HG03064 (cell line): Measurements from ENCODE around the gene COL23A1.

Experiments
- ATAC-seq: cut with Tn5 transposase; IDR thresholded peaks from one replicate; pipeline ENCODE4 v1.9.1; 2021; ENCODE audit warnings: low read depth; ENCODE audit not compliant: unreplicated experiment

Gene COL23A1

DNA sequence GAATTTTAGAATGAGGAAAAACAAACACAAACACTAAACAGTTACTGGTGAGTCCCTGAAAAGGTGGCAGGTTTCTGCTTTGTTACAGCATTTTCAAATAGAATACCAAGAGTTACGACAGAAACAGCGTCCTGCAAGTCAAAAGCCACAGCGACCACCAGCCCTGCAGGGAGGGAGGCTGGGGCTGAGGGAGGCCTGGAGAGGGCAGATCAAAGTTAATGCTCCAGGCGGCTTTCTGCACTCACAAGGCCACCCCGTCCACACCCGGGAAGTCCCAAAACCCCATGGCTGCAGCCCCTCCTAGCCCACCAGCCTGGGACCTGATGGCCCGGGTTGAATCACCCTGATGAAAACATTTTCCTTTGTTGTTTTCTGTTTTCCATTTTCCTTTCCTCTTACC, 29.3 kb downstream of the COL23A1 start:
- no peak for ATAC-seq

DNA sequence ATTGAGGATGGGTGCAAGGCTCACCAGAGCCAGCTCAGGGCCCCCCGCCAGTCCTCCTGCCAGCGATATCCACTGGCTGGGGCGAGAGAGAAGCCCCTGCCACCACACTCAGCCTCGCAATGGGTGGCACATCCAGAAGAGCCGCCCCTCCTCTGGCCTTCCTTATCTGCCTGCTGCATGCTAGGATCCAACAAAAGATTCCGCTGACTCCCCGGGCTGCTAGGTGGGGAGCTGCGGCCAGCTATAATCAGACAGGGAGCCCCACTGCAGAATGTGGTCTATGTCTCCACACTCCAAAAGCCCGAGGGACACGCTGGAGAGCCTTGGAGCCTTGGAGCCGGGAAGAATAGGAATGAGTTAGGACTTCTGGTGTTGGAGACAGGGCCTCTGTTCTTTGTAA, 32.8 kb downstream of the COL23A1 start:
- ATAC-seq = no peak

DNA sequence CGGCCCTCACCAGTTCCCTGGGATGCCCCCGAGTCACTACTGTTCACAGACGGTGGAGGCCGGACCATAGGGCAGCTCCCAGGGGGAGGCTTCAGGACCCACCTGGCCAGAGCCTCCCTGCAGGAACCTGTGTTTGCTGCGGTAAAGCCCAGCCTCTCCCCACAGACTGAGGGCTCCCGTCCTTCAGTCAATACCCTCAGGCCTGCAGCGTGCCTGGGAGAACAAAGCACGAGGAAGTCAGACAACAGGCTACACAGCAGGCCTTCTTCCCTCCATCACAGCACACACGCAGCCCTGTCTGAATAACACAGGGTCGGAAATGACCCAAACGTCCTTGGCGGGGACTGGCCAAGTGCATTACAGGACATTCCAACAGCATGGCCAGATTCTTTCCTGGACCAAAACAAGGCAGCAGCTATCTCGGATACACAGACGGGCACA, 34.4 kb downstream of the COL23A1 start:
- no peak for ATAC-seq

DNA sequence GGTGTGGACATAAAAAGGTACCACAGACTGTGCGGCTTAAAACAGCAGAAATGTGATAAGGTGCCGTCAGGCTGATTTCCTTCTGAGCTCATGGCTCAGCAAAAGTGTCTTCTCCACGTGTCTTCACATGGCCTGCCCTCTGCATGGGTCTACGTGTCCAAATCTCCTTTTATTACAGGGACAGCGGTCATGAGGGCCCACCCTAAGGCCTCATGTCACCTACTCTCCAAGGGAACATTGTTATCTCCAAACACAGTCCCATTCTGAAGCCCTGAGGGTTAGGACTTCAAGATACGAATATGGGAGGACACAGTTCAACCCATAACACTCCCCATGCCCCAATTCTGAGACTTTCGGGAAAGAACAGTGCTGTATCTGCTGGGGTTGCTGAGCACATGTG, 35.2 kb downstream of the COL23A1 start:
- ATAC-seq = no peak

DNA sequence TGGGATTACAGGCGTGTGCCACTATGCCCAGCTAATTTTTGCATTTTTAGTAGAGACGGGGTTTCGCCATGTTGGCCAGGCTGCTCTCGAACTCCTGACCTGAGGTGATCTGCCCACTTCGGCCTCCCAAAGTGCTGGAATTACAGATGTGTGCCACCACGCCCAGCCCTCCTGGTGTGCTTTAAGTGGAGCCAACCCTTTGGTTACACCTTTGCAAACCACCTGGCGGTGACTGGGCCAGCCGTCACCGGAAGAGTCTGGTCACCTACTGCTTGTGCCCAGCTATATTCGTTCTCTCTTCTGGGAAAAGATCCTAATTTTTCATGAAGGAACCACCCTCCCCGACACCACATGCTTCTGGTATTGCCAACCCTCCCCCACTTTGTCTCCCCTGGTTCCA, 35.9 kb downstream of the COL23A1 start:
- ATAC-seq = no peak

DNA sequence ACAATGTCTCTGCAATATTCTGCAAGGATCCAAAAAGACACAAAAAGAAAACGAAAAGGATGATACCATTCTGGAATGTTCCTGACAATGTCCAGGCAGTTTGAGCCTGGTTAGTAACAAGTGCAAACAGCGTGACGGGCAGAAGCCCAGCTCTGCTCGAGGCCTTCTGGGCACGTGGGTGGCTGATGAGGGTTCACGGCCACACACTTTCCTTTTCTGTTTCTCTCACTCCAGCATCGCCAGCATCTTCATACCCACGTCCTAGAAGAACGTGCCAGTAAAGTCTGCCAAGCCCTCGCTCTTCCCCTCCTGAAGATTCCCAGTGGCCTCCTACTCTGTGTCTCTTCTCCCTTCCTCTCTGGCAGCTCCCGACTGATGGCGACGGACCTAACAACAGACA, 36.7 kb downstream of the COL23A1 start:
- no peak for ATAC-seq

DNA sequence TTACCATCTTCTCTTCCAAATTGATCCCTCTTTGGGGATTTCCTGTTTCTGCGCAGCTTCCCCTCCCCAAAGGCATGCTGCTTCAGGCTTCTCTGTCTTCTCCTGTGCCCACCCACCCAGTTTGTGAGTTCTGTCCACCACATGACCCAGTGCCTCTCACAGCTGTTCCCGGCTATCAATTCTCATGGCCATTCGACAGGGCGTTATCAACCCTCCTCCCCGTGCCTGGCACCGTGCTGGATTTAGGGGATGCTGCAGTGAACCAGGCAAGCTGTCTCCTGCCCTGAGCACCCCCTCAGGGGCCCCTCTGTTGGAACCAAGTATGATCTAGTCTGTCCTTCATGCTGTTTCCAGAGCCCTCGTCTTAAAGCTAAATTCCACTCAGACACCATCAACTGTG, 38.7 kb downstream of the COL23A1 start:
- ATAC-seq = no peak

DNA sequence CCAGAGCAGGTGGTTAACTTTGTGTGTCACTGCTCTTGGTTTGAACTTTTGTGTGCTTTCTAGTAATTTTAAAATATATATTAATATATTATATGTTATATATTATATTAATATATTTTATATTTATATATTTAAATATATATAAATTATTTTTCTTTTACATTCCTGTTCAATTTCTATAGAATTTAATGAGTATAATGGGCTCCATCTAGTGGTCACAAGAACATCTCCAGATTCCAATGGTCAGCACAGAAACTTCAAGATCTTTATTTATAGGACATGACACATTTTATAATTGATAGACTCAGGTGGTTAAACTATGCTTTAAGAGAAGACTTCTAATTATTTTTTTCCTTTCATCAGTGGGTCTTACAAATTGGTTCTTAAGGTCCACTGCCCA, 39.1 kb downstream of the COL23A1 start:
- ATAC-seq = no peak

DNA sequence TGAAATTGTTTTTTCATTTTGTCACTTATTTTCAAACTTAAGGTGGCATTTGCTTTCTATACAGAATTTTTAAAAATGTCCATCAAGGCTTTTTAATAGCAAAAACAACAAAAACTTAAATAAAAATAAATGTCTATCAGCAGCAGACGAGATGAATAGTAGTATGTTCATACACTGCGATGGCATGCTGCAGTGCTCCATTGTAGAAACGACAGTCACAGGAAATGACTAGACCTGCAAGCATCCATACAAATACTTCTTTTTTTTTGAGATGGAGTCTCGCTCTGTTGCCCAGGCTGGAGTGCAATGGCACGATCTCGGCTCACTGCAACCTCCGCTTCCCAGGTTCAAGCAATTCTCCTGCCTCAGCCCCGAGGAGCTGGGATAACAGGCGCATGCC, 41.4 kb downstream of the COL23A1 start:
- no peak for ATAC-seq

DNA sequence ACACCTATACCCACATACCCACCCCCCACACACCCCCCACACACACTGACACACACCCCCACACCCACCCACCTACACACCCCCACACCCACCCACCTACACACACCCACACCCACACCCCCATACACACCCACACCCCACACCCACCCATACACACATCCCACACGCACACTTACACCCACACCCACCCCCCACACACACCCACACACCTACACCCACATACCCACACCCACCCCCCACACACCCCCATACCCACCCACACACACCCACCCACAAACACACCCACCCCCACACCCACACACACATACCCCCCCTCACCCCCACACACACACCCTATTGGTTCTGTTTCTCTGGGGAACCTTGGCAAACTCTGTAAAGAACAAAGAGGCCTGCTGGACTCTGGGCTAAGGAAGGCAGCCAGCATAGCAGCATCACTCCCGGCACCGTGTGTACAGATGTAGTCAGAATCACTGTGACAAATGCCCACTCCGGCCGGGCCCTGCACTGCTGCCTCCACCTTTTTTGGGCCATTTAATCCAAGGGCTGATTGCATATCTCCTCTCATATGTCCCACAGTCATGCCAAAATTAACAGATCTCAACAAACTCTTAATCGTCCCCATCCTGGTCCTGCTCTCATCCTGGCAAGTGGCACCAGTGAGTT, 42.3 kb downstream of the COL23A1 start:
- ATAC-seq = no peak

DNA sequence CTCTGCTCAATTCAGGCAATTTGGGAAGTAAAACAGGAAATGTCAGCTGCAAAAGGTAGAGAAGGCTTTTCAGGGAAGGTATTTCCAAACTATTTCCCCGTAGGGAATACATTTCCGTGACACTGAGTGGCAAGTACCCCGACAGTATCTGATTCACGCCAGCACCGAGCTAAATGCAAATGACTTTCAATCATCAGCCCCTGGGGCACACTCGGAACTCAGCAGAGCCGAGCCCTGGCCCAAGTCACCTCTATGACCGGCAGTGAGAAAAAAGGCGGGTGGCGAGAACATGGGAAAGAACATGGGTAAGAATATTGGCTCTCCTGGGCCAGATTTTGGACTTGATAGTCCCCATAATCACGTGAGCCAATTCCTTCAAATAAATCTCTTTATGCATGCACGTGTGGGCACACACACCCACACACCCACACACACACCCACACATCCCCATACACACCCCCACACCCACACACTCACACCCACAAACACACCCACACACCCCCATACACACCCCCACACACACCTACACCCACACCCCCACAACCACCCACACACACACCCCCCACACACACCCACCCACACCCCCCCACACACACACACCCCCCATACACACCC, 43.0 kb downstream of the COL23A1 start:
- no peak for ATAC-seq

DNA sequence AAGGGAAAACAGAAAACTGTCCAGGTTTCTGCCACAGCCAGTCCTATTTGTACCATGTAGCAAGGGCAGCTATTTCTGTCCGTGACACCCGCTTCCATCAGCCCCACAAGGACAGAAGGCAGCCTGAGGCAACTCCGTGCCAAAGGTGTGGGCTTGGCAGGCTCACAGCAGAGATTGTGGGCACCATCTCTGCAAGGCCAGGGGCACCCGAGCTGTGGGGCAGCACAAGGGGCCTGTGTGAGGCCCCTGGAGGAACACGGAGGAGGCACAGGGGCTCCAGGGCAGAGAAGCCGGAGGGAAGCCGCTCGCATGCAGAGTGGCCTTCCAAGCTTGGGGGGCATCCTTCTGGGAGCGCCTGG, 43.5 kb downstream of the COL23A1 start:
- no peak for ATAC-seq

DNA sequence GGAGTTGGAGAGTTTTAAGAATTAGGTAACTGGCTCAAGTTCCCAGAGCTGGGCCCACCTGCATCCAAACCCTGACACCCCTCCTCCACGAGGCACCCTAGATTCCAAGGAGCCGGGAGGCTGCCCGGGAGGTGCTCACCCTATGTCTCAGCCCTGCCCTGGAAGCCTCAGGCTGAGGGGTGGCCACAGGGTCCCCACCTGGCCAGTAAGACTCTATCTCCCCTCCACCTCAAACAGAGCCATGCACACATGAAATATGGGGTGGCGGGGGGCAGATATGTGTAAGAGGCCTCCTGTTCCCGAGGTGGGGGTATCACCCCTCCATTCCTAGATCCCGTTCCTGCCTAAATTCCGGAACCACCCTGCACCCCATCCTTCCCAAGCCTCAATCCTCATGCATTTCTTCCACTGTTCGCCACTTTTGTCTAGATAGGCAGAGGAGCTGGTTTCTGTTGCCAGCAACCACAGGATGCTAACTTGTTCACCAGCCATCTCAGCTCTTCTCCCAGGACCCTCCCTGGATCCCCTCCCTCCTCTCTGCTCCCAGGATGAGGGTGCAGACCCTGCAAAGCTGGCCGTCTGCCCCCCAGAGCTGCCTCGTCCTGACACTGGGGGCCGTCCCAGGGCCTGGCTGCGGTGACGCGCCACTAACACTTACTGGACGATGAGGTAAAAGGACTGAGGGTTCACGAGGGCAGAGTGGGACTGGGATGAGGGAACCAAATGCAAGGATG, 44.1 kb downstream of the COL23A1 start:
- no peak for ATAC-seq

DNA sequence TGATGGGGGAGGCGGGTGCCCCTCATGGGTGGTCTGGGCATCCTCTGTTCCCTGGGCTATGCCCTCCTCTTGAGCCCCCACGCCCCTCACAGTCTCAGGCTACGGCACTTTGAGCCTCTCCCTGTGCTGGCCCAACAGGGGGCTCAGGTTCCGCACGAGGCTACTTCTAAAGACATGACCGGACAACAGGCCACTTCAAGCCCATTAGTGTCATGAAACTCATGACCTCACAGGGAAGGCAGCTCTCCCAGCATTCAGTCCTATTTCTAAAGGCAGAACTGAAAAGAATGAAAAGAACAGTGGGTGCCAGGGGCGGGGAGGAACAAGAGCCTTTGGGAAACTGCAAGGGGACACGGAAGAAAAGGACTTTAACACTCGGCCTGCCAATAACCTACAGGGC, 45.0 kb downstream of the COL23A1 start:
- ATAC-seq = no peak

DNA sequence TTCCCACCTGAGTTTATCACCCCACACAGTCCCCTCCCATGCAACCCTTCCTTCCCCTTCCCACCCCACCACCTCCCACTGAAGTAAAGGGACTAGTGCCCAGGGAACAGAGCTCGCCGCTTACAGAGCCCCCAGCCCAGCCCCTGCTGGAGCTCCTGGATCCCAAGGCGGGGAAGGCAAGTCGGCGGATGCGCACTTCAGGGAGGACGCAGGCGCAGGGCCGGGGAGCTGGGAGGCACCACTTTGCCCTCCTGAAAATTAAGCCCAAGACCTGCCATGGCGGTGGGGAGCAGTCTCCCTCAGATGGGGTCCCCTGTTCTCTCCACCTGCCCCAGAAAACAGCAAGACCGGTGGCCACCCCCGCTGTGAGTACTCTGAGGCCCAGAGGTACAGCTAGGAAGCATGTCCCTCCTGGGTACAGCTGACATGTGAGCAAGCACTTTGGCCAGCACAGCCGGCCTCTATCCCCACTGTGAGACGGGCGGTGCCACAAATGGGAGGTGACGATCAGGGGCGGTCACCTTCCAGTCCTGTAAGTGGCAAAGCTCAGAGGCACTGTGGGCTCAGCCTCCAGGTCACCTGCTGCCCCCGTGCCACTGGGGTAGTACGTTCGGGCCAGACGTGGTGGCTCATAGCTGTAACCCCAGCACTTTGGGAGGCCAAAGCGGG, 45.9 kb downstream of the COL23A1 start:
- no peak for ATAC-seq

DNA sequence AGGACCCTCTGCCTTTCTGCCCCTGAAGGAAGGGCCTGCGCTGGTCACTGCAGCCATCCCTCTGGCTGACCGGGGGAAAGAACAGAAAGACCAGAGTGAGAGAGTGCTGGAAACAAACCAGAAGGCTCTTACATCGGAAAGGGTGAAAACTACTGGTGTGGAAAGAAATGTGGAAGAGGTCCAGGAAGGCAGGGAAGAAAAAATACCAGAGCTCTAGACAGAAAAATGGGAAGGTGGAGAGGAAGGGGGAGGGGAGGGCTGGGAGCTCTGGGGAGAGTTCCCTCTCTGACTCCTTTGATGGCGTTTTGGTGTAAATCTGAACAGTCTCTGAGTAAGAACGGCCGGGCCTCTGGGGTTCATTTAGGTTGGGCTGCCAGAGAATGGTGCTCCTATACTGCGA, 47.7 kb downstream of the COL23A1 start:
- ATAC-seq = no peak

DNA sequence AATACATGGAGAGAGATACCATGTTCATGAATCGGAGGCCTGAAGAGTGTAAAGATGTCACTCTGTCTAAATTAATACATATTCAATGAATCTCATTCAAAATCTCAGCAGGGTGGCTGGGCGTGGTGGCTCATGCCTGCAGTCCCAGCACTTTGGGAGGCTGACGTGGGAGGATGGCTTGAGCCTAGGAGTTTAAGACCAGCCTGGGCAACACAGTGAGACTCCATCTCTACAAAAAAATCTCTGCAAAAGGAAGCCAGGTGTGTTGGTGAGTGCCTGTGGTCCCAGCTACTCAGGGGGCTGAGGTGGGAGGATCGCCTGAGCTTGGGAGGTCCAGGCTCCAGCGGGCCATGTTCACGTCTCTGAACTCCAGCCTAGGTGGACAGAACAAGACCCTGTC, 49.7 kb downstream of the COL23A1 start:
- ATAC-seq = no peak

DNA sequence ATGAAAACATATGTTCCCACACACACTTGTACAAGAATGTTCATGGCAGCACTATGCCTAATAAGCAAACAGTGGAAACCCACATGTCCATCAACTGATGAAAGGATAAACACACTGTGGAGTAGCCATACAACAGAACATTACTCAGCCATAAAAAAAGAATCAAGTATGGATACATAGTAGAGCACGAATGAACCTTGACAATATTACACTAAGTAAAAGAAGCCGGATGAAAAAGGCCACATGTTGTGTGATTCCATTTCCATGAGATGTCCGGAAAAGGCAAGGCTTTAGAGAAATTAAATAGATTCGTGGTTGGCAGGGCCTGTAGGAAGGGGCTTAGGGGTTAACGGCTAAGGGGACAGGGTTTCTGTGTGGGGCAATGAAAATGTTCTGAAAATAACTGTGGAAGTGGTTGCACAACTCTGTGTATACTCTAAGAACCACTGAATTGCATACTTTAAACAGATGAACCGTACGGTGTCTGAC, 51.4 kb downstream of the COL23A1 start:
- ATAC-seq = no peak

DNA sequence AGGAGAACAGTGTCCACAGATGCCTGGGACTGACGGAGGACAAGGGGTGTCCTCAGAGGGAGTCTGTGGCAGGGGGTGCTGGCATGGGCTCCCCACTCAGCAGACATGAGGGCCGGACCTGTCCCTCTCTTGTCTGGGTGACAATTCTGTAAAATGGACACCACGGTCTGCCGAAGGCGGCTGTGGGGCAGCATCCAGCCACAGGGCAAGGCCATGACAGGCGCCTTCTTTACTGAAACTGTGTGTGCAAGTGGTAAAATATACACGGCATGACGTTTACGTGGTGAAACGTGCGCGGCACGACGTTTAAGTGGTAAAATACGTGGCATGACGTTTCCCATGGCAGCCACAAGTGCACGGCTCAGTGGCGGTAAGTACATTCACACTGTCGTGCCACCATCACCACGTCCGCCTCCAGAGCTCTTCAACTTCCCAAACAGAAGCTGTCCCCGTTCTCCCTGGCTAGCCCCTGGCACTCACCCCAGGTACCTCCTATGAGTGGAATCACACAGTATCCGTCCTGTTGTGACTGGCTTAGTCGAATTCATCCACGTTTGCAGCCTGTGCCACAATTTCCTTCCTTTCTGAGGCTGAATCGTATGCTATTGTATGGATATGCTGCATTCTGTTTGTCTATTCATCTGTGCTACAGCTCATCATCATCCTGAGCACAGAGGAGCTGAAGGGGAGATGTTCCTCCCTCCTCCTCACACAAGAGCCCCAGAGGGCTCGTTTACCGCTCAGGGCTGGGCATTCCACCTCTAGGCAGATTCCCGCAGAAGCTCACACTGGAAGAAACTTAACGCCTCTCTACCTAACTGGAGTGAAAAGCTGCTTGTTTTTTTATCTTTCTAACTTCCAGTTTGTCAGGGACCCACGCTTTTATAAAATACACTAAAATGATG, 52.5 kb downstream of the COL23A1 start:
- ATAC-seq = no peak
